HepG2 (cell line): ENCODE data around the gene TMEM222. TPM values are rescaled to one million over a fixed set of nuclear protein-coding genes. Genes with fewer than 3 reads are reported as not detected.

ENCODE experiments used
- ATF5 ChIP-seq: sonication (generic); formaldehyde crosslinking; IDR thresholded peaks from 2 replicates; pipeline ENCODE4 v1.4.0; 2020; ENCODE audit warnings: mild to moderate bottlenecking, low read depth, missing genetic modification reagents
- CENPBD1 ChIP-seq: sonication (generic); formaldehyde crosslinking; IDR thresholded peaks from 2 replicates; pipeline ENCODE4 v1.8.0; 2022; ENCODE audit warnings: missing genetic modification reagents, low read depth, mild to moderate bottlenecking, borderline replicate concordance
- GZF1 ChIP-seq: sonication (generic); formaldehyde crosslinking; IDR thresholded peaks from 2 replicates; pipeline ENCODE4 v1.5.1; 2020; ENCODE audit warnings: mild to moderate bottlenecking, missing genetic modification reagents
- HDAC1 ChIP-seq: sonication (generic); formaldehyde crosslinking; IDR thresholded peaks from 2 replicates; pipeline ENCODE4 v1.5.1; 2020; ENCODE audit warnings: mild to moderate bottlenecking, missing genetic modification reagents
- HDAC2 ChIP-seq: sonication (generic); formaldehyde crosslinking; IDR thresholded peaks from 2 replicates; pipeline ENCODE4 v1.4.0; 2020; ENCODE audit warnings: missing genetic modification reagents
- JUNB ChIP-seq: sonication (generic); formaldehyde crosslinking; IDR thresholded peaks from 2 replicates; pipeline ENCODE4 v1.8.0; 2022; ENCODE audit warnings: missing genetic modification reagents, mild to moderate bottlenecking, borderline replicate concordance
- JUND ChIP-seq: sonication (generic); formaldehyde crosslinking; IDR thresholded peaks from 2 replicates; pipeline ENCODE4 v1.8.0; 2022; ENCODE audit warnings: mild to moderate bottlenecking, missing genetic modification reagents
- KDM2A ChIP-seq: sonication (generic); formaldehyde crosslinking; IDR thresholded peaks from 2 replicates; pipeline ENCODE4 v1.4.0; 2020; ENCODE audit warnings: low read depth, missing genetic modification reagents, borderline replicate concordance
- MATR3 ChIP-seq: sonication (generic); formaldehyde crosslinking; IDR thresholded peaks from 2 replicates; pipeline ENCODE4 v1.4.0; 2020; ENCODE audit warnings: missing genetic modification reagents
- NONO ChIP-seq, 2 experiments: fragments of 450-650 bp in 1 of 2; sonication (generic) in 1 of 2; formaldehyde crosslinking in 1 of 2; IDR thresholded peaks in 1 of 2; conservative IDR thresholded peaks in 1 of 2; 2 replicates each; pipeline versions ENCODE4 v1.6.1 to v1.8.0; 2017 to 2022; ENCODE audit warnings: mild to moderate bottlenecking in 1 of 2, missing genetic modification reagents in 1 of 2, moderate library complexity in 1 of 2
- SOX5 ChIP-seq: IDR thresholded peaks from 2 replicates; pipeline ENCODE4 v1.6.1; 2016; ENCODE audit warnings: borderline replicate concordance
- STAT5B ChIP-seq: sonication (generic); formaldehyde crosslinking; IDR thresholded peaks from 2 replicates; pipeline ENCODE4 v1.4.0; 2020; ENCODE audit warnings: missing genetic modification reagents
- TFDP1 ChIP-seq: IDR thresholded peaks from 2 replicates; pipeline ENCODE4 v1.6.1; 2016; ENCODE audit warnings: missing compliant biosample characterization, missing genetic modification reagents, borderline replicate concordance
- ZBTB14 ChIP-seq: sonication (generic); formaldehyde crosslinking; IDR thresholded peaks from 2 replicates; pipeline ENCODE4 v1.4.0; 2020; ENCODE audit warnings: missing genetic modification reagents
- ZNF143 ChIP-seq: sonication (generic); formaldehyde crosslinking; IDR thresholded peaks from 2 replicates; pipeline ENCODE4 v1.4.0; 2020; ENCODE audit warnings: missing genetic modification reagents
- ZNF432 ChIP-seq: sonication (generic); formaldehyde crosslinking; IDR thresholded peaks from 2 replicates; pipeline ENCODE4 v1.5.0; 2020; ENCODE audit warnings: missing genetic modification reagents, mild to moderate bottlenecking, borderline replicate concordance
- ZNF775 ChIP-seq: sonication (generic); formaldehyde crosslinking; IDR thresholded peaks from 2 replicates; pipeline ENCODE4 v1.4.0; 2020; ENCODE audit warnings: missing genetic modification reagents, mild to moderate bottlenecking, moderate library complexity, borderline replicate concordance
- ZSCAN25 ChIP-seq: sonication (generic); formaldehyde crosslinking; IDR thresholded peaks from 2 replicates; pipeline ENCODE4 v1.8.0; 2022; ENCODE audit warnings: mild to moderate bottlenecking, missing genetic modification reagents
- polyA plus RNA-seq, 8 experiments: library from polyadenylated mRNA; depleted of rRNA in 3 of 8; stranded (reverse) in 7 of 8; unstranded in 1 of 8; fragments of >200 nt; fragmentation: Illumina TruSeq in 4 of 8; extraction: Trizol in 4 of 8; gene quantifications; 2 replicates each; pipeline versions ENCODE4 v1.2.1 to v1.2.3, GENCODE V29; 2011 to 2016; ENCODE audit warnings: low read depth in 4 of 8, missing spikeins in 1 of 8, mixed read lengths in 1 of 8; ENCODE audit not compliant: insufficient read depth in 1 of 8
- total RNA-seq, 5 experiments: library from RNA; depleted of rRNA; stranded (reverse); fragments of >200 nt; fragmentation: Illumina TruSeq; extraction: Trizol; gene quantifications; 2 replicates each; pipeline ENCODE4 v1.2.3, GENCODE V29; 2016; ENCODE audit warnings: low read depth in 1 of 5
- TF ChIP-seq, protein P1 (sequence below): sonication (generic); formaldehyde crosslinking; IDR thresholded peaks from 2 replicates; pipeline ENCODE4 v1.5.0; 2020; ENCODE audit warnings: mild to moderate bottlenecking, missing genetic modification reagents, borderline replicate concordance
- TF ChIP-seq, protein P2 (sequence below): IDR thresholded peaks from 2 replicates; pipeline ENCODE4 v1.6.1; 2016; ENCODE audit warnings: mild to moderate bottlenecking, missing biosample characterization, missing genetic modification reagents

Gene TMEM222
- total and polyA plus RNA-seq, 2 of the 13 experiments (the other 11 are each of a cell fraction or from before 2014, with no cell fraction given) = 22.7 to 29.6 TPM

DNA sequence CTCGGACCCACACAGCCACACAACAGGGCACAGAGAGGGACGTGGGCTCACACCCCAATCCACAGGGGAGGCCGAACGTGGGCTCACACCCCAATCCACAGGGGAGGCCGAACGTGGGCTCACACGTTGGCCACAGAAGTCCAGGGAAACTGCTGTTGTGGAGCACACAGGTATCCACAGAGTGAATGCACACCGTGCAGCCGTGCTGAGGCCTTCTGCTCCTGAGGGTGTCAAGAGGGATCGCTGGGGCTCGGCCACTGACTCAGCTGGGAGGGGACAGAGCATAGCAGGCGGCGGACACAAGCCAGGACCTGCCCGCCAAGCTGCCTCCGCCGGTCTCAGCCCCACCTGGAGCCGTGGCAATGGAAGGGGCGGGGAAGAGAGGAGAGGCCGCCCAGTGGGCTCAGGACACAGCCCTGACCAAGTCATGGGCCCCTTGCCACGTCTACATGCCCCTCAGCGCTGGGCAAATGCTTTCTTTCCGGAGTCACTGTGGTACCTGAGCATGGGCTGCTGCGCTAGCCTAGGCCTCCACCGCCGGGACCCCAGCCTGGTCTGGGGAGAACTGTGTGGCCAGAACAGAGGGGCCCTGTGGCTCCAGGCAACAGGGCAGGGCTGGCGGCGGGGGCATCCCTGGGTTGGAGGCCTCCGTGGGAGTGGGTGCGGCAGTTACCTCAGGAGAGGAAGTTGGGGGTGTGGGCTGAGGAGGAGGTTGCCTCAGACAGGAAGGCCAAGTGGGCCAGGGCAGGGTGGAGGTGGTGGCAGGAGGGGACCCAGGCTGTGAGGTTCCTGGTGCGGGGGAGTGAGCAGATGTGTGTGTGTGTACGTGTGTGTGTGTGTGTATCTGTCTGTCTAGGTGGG is 21.0 kb downstream of the TMEM222 start (continued):
- TF ChIP-seq, protein P1, sequence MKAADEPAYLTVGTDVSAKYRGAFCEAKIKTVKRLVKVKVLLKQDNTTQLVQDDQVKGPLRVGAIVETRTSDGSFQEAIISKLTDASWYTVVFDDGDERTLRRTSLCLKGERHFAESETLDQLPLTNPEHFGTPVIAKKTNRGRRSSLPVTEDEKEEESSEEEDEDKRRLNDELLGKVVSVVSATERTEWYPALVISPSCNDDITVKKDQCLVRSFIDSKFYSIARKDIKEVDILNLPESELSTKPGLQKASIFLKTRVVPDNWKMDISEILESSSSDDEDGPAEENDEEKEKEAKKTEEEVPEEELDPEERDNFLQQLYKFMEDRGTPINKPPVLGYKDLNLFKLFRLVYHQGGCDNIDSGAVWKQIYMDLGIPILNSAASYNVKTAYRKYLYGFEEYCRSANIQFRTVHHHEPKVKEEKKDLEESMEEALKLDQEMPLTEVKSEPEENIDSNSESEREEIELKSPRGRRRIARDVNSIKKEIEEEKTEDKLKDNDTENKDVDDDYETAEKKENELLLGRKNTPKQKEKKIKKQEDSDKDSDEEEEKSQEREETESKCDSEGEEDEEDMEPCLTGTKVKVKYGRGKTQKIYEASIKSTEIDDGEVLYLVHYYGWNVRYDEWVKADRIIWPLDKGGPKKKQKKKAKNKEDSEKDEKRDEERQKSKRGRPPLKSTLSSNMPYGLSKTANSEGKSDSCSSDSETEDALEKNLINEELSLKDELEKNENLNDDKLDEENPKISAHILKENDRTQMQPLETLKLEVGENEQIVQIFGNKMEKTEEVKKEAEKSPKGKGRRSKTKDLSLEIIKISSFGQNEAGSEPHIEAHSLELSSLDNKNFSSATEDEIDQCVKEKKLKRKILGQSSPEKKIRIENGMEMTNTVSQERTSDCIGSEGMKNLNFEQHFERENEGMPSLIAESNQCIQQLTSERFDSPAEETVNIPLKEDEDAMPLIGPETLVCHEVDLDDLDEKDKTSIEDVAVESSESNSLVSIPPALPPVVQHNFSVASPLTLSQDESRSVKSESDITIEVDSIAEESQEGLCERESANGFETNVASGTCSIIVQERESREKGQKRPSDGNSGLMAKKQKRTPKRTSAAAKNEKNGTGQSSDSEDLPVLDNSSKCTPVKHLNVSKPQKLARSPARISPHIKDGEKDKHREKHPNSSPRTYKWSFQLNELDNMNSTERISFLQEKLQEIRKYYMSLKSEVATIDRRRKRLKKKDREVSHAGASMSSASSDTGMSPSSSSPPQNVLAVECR (CRISPR knock-in tag) = no peak; the same call in 1 of the 2 replicates
- TF ChIP-seq ZNF432 (no peak), SOX5 (CRISPR knock-in tag) (0 out of 2 replicates have a peak, but pooled peaks have one; percentile 9), HDAC1 (CRISPR knock-in tag) (peak; percentile 62), CENPBD1 (CRISPR knock-in tag) (no peak; the same call in 1 of the 2 replicates), KDM2A (peak; percentile 60), STAT5B (CRISPR knock-in tag) (0 out of 2 replicates have a peak, but pooled peaks have one; percentile 72), TFDP1 (CRISPR knock-in tag) (peak; percentile 42; the same call in 1 of the 2 replicates), ZNF775 (CRISPR knock-in tag) (no peak), ATF5 (CRISPR knock-in tag) (no peak), JUNB (CRISPR knock-in tag) (0 out of 2 replicates have a peak, but pooled peaks have one; percentile 25), GZF1 (CRISPR knock-in tag) (peak; percentile 87), JUND (CRISPR knock-in tag) (peak; percentile 53; the same call in 1 of the 2 replicates), ZBTB14 (CRISPR knock-in tag) (no peak), NONO (IDR thresholded peaks at IDR 0.05) (no peak), NONO (CRISPR knock-in tag; conservative IDR thresholded peaks at IDR 0.05) (peak; percentile 77; the same call in 1 of the 2 replicates), ZSCAN25 (CRISPR knock-in tag) (peak; percentile 51; the same call in 1 of the 2 replicates), MATR3 (CRISPR knock-in tag) (no peak), HDAC2 (peak; percentile 32; the same call in 1 of the 2 replicates), ZNF143 (CRISPR knock-in tag) (no peak)
- TF ChIP-seq, protein P2, sequence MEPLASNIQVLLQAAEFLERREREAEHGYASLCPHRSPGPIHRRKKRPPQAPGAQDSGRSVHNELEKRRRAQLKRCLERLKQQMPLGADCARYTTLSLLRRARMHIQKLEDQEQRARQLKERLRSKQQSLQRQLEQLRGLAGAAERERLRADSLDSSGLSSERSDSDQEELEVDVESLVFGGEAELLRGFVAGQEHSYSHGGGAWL = peak; percentile 55; the same call in 1 of the 2 replicates
